Sciatic nerve (tissue), 2 donors: ENCODE results near the gene NXF1. TPM values are rescaled to one million over a fixed set of nuclear protein-coding genes. Genes with fewer than 3 reads are reported as not detected.
"Not testable (repeated sequence)": the region's sequence is repeated elsewhere in the genome, so short reads cannot be mapped to it uniquely, and the experiment has no call there.

Source experiments
- ATAC-seq: fragments of 200-7000 bp; cut with Tn5 transposase; one replicate; pipeline ENCODE4 v1.9.1; 2020; ENCODE audit warnings: mild to moderate bottlenecking, moderate library complexity
- DNase-seq: peaks from one replicate; pipeline ENCODE4 v3.0.0-alpha.2; 2020; ENCODE audit warnings: low spot score
- intact Hi-C: fragments of 100-400 bp; cut with DNase I; formaldehyde crosslinking; loops from one replicate; pipeline ENCODE4 v1.14.2; 2022
- microRNA-seq: library from miRNA; unstranded; fragments of <30 nt; microRNA quantifications from one replicate; pipeline ENCODE4 v1.2.0, GENCODE V29; 2020
- total RNA-seq: library from RNA; stranded (reverse); fragmentation: NEBNext Ultra II Directional; extraction: Animal tissue kit (Norgen Biotek cat#: 25700); gene quantifications from one replicate; pipeline ENCODE4 v1.2.1, GENCODE V29; 2021
- donor health status: DM: no; HTN: no; CAD: no.
- donor health status: DM: no; HTN: no; CAD: no.

The NXF1 gene
- total RNA-seq, 1 donor from 2014 or later: 81.8 TPM

DNA sequence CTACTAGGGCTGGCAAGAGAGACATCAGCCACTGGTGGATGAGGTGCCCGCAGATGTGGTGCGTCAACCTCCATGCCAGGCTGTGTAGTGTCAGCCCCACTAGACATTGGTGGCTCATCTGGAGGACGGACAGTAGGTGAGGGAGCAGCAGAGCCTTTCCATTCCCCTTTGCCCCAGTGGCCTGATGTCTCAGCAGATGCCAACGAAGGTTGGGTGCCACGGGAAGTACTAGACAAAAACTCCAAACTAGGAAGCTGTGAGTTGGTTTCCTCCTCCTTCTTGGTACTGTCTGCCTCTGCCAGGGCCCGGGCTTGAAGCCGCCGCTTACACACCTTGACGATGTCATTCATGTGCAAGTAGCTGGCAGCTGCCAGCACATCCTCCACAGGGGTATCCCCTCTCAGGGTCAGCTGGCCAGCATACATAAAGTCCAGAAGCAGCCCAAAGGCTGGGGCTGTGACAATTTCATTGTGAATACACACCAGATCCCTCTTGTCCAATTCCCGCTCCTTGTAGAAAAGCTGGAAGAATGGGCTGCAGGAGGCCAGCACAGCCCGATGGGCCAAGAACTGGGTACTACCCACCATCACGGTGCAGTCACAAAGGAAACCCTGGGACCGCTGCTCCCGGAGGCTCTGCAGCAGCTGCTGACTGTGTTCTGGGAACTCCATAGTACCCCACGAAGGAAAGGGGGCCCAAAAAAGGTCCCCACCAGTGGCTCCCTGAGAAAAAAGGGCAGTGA lies 52.1 kb downstream of the NXF1 start:
- DNase-seq: no peak
- ATAC-seq: no peak
- intact Hi-C loops: no loop called here

GRCh38 chr11:62752177-62752785 lies 53.0 kb downstream of the NXF1 start:
- intact Hi-C loops: no loop called here
- ATAC-seq (no peak), DNase-seq (no peak)

DNA sequence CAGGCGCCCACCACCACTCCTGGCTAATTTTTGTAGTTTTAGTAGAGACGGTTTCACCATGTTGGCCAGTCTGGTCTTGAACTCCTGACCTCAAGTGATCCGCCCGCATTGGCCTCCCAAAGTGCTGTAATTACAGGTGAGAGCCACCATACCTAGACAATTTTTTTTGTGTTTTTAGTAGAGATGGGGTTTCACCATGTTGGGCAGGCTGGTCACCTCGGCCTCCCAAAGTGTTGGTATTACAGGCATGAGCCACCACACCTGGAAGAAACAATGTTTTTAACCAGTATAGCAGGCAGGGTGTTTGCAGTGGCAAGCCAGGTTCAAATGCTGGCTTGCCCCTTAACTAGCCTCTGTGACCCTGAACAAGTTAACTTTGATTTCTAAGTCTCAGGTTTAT lies 55.3 kb downstream of the NXF1 start:
- intact Hi-C loops, DNase-seq, ATAC-seq: not testable (repeated sequence)

GRCh38 chr11:62747475-62748160 lies 57.6 kb downstream of the NXF1 start:
- DNase-seq (no peak), ATAC-seq (no peak)
- intact Hi-C loops: no loop called here

Small RNAs within 50 kb of the gene (microRNA-seq; reads per million reads assigned to microRNA genes)
- gene MIR6514 (not detected), gene MIR6748 (not detected)

Other genes with a start within 250 kb of the NXF1 start
- gene EEF1G, start 231.5 kb downstream of the NXF1 start, total RNA-seq: 811 TPM
- 20.7 TPM for gene TUT1, start 213.9 kb downstream of the NXF1 start, total RNA-seq
- 86.6 TPM for gene MTA2, start 203.6 kb downstream of the NXF1 start, total RNA-seq
- gene EML3, start 192.7 kb downstream of the NXF1 start, total RNA-seq: 113 TPM
- 15.2 TPM for gene ROM1, start 192.2 kb downstream of the NXF1 start, total RNA-seq
- gene B3GAT3, start 183.5 kb downstream of the NXF1 start, total RNA-seq: 38.7 TPM
- 219 TPM for gene GANAB, start 158.8 kb downstream of the NXF1 start, total RNA-seq
- 12.3 TPM for gene INTS5, start 152.1 kb downstream of the NXF1 start, total RNA-seq
- gene C11orf98, start 140.2 kb downstream of the NXF1 start, total RNA-seq: 25.1 TPM
- gene CSKMT, start 140.1 kb downstream of the NXF1 start, total RNA-seq: 7.1 TPM
- gene UQCC3, start 133.8 kb downstream of the NXF1 start, total RNA-seq: 7.1 TPM
- 4.9 TPM for gene LBHD1, start 133.2 kb downstream of the NXF1 start, total RNA-seq
- gene UBXN1, start 126.4 kb downstream of the NXF1 start, total RNA-seq: 79.6 TPM
- 28.4 TPM for gene LRRN4CL, start 115.9 kb downstream of the NXF1 start, total RNA-seq
- gene BSCL2, start 98.0 kb downstream of the NXF1 start, total RNA-seq: 44.5 TPM
- 1.4 TPM for gene GNG3, start 97.8 kb downstream of the NXF1 start, total RNA-seq
- 51.2 TPM for gene HNRNPUL2, start 78.0 kb downstream of the NXF1 start, total RNA-seq
- gene TTC9C, start 77.0 kb downstream of the NXF1 start, total RNA-seq: 30.9 TPM
- gene ZBTB3, start 51.3 kb downstream of the NXF1 start, total RNA-seq: 9.8 TPM
- 48.1 TPM for gene POLR2G, start 43.9 kb downstream of the NXF1 start, total RNA-seq
- gene TAF6L, start 34.0 kb downstream of the NXF1 start, total RNA-seq: 17.8 TPM
- gene TMEM179B, start 18.0 kb downstream of the NXF1 start, total RNA-seq: 29.6 TPM
- 10.4 TPM for gene TMEM223, start 13.4 kb downstream of the NXF1 start, total RNA-seq
- 51.6 TPM for gene STX5, start 26.6 kb upstream of the NXF1 start, total RNA-seq
- not detected for gene TEX54, start 27.4 kb upstream of the NXF1 start, total RNA-seq
- 34.5 TPM for gene WDR74, start 34.1 kb upstream of the NXF1 start, total RNA-seq
- gene SLC3A2, start 75.5 kb upstream of the NXF1 start, total RNA-seq: 102 TPM
- gene CHRM1, start 115.9 kb upstream of the NXF1 start, total RNA-seq: not detected
- not detected for gene SLC22A6, start 179.5 kb upstream of the NXF1 start, total RNA-seq
- gene SLC22A8, start 210.4 kb upstream of the NXF1 start, total RNA-seq: not detected